Left ventricle myocardium superior (tissue), 1 donor: ENCODE data around the gene FBN1. TPM values are rescaled to one million over a fixed set of nuclear protein-coding genes. Genes with fewer than 3 reads are reported as not detected.

Experiments used
- ATAC-seq: fragments of 200-7000 bp; cut with Tn5 transposase; one replicate; pipeline ENCODE4 v1.9.1; 2020; ENCODE audit warnings: mild to moderate bottlenecking, moderate library complexity
- DNase-seq: peaks from one replicate; pipeline ENCODE4 v3.0.0-alpha.2; 2020
- intact Hi-C: fragments of 100-400 bp; cut with micrococcal nuclease; formaldehyde crosslinking; loops from one replicate; pipeline ENCODE4 v1.11.0; 2022
- total RNA-seq: library from RNA; stranded (reverse); fragmentation: NEBNext Ultra II Directional; extraction: Animal tissue kit (Norgen Biotek cat#: 25700); gene quantifications from one replicate; pipeline ENCODE4 v1.2.1, GENCODE V29; 2021
- donor health status: DM: no; HTN: yes; CAD: no; lungs with severe emphysema.

FBN1 gene
- total RNA-seq, 1 donor from 2014 or later, result 27.6 TPM

DNA sequence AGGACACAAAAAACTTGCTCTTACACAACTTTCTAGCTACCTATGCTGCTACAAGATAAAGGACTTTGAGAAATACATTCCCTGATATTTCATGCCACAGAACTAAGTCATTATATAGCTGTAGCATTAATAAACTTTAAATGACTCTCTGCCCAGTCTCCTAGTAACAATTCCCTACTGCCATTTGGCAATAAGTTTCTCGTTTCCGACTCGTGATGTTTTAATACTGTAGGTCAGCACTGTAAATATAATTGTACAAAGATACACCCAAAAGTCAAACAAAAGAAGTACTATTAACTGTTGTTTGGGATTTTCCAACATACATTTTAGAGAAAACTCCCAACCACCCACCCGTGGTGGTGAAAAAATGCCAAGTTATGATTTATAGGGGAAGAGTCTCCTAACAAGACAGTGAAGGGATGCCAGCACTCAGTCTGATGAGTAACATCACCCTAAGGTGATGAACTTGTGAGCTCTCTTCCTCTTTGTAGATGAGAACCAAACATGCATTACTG lies 182.1 kb downstream of the FBN1 start:
- intact Hi-C loops, result no loop called here
- ATAC-seq (no peak), DNase-seq (no peak)

DNA sequence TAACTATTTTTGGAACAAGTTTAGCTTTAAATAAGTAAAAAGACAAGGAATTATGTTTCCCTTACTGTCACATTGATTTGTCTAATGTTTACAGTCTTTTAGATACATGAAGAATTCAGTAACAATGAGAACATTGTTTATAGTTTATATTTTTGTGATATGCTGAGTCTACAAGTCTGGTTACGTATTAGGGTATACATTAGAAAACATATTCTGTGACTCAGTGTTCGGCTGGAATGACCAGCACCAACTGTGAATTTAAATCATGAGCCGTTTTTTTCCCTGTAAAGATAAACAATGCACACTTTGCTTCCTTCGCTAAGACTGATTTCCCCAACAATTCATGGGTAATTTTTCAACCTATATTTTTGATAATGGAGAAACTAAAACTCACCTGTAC lies 182.8 kb downstream of the FBN1 start:
- DNase-seq (no peak), ATAC-seq (no peak)
- intact Hi-C loops, result no loop called here

DNA sequence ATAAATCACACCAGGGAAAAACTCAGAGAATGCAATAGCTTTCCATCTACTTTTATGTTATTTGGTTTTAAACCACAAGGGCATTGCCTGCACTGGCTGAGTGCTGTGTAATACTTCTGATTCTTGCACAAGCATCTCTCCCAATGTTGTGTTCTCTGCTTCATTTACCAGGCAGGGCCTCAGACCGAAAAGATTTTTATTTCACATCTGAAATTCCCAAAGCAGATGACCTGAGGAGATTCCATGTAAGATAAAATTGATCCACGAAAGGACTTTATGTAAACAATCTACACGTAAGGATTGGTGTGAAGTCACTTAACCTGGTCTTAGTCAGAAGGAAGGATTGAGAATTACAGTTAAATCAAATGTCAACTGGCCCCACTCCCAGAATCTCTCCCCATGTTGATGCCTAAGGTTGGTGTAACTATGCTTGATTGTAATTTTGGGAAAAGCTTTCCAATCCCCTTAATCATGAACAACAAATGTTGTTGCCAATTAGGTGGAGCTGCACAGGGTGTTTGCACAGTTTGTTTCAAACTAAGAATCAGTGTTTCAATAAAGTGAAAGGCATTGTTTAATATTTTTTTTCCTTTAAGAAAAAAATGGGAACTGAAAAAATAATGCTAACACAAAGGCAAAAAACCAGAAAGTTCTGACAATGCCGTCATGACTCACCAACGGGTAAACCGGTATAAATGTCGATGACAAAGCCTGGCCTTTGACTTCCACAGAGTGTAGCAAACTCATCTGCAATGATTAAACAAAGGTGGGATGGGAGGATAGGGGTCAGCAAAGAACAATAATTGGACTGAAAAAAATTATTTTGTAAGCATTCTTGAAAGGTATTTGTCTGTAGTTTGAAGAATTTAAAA lies 185.7 kb downstream of the FBN1 start:
- DNase-seq (no peak), ATAC-seq (peak; percentile 46)
- intact Hi-C loops, result no loop called here

DNA sequence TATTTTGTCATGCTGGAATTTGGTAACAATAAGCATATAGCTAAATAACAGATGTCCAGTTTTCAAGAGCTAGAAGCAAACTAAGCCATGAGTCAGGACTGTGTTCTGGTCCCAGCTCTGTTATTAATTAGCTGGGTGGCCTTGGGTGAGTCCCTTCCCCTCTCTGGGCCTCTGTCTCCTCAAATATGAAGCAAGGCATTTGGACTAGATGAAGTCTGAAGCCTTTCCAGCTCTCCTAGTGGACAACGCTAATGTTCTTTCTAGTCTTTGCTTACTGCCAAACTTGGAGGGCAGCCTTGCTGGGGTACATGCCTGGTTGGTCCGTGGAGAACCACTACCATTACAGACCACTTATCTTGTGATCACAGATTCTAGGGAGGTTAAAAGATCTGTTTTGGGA lies 186.6 kb downstream of the FBN1 start:
- no peak for DNase-seq
- intact Hi-C loops, result no loop called here

DNA sequence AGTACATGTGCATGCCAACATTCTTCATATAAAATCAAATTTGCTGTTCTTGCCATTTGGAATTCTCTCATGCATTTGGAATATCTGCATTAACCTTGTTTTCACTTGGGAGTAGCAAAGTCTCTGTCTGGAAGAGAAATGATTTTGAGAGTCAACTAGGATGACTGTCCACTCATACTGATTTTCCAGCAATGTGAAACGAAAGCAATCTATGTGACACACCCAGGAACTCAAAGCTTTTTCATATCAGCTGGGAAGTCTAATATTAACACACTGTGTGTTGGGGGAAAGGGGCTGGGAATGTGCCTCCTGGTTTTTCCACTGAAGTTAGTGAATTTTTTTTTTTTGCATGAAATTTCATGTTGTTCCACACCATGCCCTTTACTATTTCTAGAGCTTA lies 189.4 kb downstream of the FBN1 start:
- no peak for ATAC-seq
- intact Hi-C loops, result no loop called here
- DNase-seq, result no peak

More for the DNA sequence above, 186.6 kb downstream of the FBN1 start:
- ATAC-seq, result no peak

DNA sequence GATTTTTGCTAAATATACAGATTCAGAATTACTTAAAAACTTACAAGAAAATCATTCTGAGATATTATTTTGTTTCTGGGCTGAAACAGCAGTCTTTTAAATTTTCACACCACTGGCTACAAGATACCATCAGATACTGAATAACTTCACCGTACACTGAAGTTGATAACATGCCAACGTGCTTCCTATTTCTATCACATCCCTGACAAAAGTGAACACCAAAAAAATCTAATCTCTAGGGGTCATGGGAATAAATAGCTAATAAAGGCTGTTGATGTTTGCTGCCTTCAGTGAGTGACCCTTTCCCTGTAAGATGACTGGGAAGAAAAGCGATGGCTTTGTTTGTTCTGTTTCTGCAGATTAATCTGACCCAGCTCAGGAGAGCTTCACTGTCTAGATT lies 193.8 kb downstream of the FBN1 start:
- intact Hi-C loops, result no loop called here
- no peak for DNase-seq
- ATAC-seq, result no peak

DNA sequence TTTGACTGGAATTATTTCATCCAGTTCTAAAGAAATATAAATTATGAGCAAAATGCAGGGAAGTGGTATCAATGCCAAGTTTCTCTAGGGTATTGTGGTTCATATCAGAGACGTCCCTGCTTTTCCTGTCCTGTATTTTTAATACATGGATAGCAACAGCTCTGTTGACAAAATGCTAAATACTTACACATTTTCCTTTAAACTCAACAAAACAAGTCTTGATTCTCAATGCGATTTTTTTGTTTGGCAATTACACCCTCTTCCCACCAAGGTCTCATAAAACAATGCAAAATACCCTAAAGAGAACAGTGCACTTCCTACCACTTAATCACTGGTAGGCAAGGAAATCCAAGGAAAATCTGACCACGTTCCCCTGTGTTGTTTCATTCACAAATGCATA lies 194.3 kb downstream of the FBN1 start:
- DNase-seq (no peak), ATAC-seq (no peak)
- intact Hi-C loops, result no loop called here

DNA sequence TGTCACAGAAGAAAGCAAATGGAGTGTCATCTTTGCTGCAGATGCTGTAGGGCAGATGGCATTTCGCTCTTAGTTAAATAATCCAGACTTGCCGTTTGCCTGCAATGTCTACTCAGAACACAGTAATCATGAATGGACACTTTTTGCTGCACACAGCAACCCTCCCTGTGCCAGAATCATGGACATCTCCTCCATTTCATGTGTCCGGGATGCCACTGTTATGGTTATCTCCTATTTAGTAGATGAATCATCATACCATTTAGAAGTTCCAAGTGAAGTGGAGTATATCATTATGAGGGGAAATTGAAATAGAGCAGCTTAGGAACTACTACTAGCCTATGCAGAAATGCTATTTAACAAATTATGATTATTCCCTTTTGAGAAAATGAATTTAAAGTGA lies 195.8 kb downstream of the FBN1 start:
- ATAC-seq (no peak), DNase-seq (no peak)
- intact Hi-C loops, result no loop called here

DNA sequence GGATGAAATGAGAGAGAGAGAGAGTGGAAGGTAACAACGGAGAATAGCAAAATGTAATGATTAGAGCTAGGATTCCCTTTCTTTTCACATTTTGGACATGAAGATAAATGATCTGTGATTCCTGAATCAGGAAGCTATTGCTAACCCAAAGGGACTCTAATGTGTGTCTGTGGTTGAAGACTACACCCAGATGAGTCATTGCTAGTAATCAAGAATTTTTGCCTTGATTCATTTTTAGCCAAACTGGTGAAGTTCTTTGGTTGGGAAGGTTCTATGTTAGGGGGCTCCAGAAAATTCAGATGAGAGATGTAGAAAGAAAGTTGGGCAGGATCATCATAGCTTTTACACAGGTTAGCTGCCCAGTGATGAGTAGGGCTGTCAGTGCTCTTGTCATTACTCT lies 197.9 kb downstream of the FBN1 start:
- ATAC-seq, result no peak
- intact Hi-C loops, result no loop called here
- DNase-seq, result no peak

DNA sequence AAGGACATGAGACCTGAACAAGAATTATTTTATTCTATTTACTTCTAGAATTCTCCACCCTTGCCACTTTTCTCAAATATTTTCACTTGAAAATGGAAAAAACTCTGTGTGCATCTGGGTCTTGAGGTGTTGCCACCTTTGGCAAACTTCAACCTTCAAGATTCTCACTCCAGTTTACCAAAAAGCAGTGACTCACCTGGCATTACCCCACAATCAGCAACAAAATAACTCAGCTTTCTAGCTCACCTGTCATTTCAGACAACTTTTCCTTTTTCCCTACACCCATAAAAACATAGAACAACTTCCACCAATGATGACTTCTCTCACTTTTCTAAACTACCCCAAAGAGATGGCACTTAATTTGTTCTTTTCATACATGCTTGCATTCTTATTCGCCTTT lies 198.5 kb downstream of the FBN1 start:
- no peak for ATAC-seq
- intact Hi-C loops, result no loop called here
- DNase-seq, result no peak

DNA sequence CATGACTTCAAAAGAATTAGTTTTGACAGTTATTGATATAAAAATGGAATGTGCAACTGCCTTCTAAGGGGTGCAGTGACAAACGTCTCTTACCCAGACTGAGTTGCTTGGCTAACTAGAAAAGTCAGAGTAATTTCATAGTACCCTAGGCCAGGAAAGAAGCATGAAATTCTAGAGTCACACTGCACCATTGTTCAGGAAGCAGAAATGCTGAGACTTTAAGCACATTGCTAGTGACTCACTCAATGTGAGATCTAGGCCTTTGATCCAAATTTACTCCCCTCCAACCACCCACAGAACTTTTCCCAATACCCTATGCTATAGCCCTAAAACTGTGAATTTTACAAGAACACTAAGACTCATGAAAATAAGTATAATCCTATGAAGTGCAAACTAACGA lies 203.5 kb downstream of the FBN1 start:
- DNase-seq (no peak), ATAC-seq (no peak)
- intact Hi-C loops, result no loop called here

DNA sequence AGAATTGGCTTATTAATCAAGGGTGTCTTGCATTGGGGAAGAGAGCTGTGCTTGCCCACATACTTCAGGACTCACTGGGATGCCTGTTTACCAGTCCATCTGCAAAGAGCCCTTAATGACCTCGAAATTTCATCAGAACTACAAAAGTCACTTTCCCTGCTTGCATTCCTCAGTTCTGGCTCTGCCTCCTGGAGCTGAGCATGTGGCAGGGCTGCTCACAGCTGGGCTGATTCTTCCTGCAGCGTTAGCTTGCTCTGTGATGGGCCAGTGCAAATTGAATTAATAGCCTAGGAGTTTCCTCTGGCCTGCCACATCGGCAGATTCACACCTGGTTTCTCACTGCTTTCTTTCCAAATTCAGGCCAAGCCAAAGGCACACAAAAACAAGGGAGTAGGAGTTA lies 205.4 kb downstream of the FBN1 start:
- intact Hi-C loops, result no loop called here
- ATAC-seq, result peak; percentile 95

DNA sequence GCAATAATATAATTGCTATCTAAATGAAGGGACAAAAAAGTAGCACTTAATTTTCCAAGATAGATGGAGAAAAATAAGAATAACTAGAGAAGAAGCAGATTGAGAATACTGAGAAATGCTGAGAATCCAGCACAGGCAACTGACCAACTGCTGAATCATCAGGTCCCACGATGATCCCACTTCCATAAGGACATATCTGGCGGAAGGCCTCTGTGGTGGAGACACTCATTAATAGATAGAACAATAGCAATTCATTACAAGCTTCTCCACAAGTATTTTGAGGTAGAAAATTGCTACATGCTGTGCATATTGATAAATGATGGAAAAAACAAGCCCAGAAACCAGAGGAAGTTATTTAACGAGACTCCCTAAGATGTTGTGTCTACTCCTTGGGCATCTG lies 208.3 kb downstream of the FBN1 start:
- DNase-seq (no peak), ATAC-seq (no peak)
- intact Hi-C loops, result no loop called here

More for the DNA sequence above, 205.4 kb downstream of the FBN1 start:
- DNase-seq, result peak; percentile 53

DNA sequence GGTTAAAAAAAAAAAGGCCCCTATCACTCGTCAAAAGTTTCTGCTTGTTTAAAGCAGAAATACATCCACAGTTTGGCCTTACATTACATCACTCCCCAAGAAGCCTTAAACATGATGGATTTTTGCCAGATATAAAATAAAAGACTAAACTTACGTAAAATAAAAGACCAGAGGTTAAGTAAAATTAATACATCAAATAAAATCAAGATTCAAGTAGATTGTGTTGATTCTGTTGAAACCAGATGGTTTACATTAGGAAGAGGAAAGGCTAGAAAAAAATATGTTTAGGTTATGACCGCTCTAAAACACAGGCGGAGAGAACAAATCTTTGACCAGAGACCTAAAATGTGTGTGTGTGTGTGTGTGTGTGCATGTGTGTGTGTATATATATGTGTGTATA lies 210.2 kb downstream of the FBN1 start:
- ATAC-seq (no peak), DNase-seq (no peak)
- intact Hi-C loops, result no loop called here

DNA sequence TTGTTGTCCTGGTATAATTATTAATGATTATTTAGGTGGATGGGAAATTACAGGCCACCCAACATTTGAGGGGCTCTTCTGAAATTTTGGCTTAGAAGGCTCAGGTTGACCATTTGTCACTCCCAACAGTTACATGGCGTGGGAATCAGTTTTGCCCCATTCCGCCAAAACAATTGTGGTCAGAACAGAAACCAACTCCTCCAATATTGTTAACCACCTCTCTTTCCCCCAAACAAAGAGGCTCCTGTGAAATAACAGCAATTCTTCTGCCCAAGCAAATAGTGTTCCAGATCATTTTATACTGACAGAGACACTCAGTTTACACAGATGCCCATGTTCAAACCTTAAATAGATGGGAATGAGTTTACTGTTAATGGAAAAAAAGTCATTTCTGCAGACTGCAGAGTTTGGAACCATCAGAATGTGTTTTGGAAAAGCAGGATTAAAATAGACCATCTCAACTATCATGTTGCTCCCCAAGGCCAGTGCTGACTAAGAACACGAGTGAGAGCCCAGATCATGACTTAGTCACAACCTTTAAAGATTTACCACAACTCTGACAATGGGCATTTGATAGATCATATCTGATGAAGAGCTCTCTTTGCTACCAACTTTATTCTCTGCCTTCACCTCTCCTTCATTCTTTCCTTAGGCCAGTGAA lies 212.2 kb downstream of the FBN1 start:
- DNase-seq, result no peak
- intact Hi-C loops, result no loop called here
- no peak for ATAC-seq

DNA sequence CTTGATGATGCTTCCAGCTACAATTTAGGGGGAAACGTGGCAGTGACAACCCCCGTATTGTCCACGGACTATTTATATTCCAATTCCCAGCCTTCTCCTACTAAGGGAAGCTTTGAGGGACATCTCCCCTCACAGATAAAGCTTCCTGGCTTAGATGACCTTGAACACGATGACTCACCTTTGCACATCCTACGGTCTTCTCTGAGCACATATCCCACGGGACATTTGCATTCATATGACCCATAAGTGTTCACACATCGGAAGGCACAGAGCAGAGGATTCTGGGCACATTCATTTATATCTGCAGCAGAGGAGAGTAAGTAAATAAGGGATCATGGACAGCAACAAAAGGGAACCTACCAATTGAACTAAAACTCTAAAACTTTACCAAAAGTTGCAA lies 212.8 kb downstream of the FBN1 start:
- ATAC-seq (no peak), DNase-seq (no peak)
- intact Hi-C loops, result no loop called here

DNA sequence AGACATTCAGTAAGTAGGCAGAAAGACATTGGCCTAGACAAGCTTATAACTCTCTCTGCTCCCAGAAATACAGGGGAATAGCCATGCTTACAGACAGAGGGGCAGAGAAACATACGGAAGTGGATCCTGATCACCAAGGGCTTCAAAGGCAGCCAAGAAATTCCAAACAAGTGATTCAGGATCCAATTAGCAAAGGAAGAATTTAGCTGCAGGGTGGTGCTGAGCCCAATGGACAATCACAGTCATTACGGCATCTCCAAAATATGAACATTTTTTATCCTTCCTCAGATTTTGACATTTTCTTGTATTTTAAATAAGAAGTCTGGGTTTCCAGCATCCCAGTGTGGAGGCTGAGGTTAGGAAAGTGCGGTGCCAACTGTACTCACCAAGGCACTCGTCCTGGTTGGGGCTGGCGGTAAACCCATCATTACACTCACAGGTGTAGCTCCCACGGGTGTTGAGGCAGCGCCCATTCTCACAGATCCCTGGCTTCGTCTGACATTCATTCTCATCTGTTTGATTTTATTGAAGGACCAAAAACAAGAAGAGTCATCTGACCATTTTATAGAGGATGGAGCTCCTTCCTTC lies 217.5 kb downstream of the FBN1 start:
- DNase-seq (no peak), ATAC-seq (no peak)
- intact Hi-C loops, result no loop called here

DNA sequence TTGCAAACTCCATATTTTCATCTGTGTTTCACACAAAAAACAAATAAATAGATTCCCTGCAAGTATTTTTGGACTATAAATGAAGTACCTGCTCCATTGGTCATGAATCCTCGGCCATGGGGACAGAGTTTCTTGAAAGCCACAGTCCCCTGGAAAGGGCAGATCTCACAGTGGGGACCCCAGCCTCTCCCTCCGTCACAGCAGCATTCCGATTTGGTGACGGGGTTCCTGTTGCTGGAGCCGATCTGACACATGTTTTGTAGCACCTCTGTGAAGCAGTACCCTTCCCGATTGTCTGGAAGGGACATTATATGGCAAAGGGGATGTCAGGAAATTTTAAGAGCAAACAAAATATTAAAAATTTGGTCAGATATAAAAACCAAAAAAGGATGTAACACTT lies 218.0 kb downstream of the FBN1 start:
- no peak for DNase-seq
- intact Hi-C loops, result no loop called here

DNA sequence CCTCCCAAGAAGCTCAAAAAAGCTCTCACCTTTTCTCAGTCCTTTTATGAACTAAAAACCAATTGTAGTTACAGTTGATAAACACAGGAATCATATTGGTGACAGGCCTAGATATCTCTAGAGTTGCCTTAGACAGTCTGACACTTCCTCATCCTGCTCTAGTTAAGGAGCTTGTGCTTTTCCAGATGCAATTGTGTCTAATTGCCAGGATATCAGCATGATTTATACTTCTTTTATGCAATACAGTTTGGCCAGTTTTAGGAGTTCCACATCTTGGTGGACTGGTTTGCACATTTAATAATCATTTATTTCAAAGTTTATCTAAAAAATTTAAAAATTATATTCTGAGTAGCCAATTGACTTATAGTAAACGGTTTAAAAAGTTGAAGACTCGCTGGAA lies 218.6 kb downstream of the FBN1 start:
- no peak for ATAC-seq
- intact Hi-C loops, result no loop called here
- DNase-seq, result no peak

More for the DNA sequence above, 218.0 kb downstream of the FBN1 start:
- ATAC-seq, result no peak

DNA sequence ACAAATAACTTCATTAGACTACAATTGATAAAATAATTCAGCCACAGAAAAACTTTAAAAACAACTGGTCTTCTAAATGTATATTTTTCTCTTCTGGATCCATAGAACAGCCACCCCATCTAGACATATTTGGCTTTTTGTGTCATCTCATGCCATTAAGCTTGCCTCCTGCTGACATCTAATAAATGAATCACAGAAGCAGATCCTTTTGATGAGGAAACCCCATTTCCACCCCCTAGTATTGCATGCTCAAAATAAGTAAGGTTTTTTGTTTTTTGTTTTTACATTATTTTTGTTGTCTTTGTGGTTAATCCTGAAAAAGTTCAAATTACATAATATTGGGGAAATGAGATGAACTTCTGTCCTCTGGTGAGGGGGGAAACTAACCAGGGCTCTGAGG lies 219.5 kb downstream of the FBN1 start:
- no peak for DNase-seq
- no peak for ATAC-seq
- intact Hi-C loops, result no loop called here
